A549 (cell line): ENCODE data around the gene RENBP.

ENCODE experiments used
- RAD21 ChIP-seq, 2 experiments: fragments of >200 bp in 1 of 2; sonication (Bioruptor Twin) in 1 of 2; formaldehyde crosslinking in 1 of 2; IDR thresholded peaks in 1 of 2; conservative IDR thresholded peaks in 1 of 2; 2 replicates in 1 of 2; 3 replicates in 1 of 2; pipeline ENCODE4 v1.6.1; 2012 to 2018; ENCODE audit warnings: inconsistent platforms in 1 of 2
- TF ChIP-seq, protein P1 (sequence below): fragments of >200 bp; sonication (Bioruptor Twin); formaldehyde crosslinking; IDR thresholded peaks from 3 replicates; pipeline ENCODE4 v1.5.1; 2016

GRCh38 chrX:153944140-153944799, at the start of gene RENBP:
- TF ChIP-seq, protein P1, sequence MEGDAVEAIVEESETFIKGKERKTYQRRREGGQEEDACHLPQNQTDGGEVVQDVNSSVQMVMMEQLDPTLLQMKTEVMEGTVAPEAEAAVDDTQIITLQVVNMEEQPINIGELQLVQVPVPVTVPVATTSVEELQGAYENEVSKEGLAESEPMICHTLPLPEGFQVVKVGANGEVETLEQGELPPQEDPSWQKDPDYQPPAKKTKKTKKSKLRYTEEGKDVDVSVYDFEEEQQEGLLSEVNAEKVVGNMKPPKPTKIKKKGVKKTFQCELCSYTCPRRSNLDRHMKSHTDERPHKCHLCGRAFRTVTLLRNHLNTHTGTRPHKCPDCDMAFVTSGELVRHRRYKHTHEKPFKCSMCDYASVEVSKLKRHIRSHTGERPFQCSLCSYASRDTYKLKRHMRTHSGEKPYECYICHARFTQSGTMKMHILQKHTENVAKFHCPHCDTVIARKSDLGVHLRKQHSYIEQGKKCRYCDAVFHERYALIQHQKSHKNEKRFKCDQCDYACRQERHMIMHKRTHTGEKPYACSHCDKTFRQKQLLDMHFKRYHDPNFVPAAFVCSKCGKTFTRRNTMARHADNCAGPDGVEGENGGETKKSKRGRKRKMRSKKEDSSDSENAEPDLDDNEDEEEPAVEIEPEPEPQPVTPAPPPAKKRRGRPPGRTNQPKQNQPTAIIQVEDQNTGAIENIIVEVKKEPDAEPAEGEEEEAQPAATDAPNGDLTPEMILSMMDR: no peak
- no peak for TF ChIP-seq RAD21 (conservative IDR thresholded peaks at IDR 0.05 in 1 of 2, IDR thresholded peaks at IDR 0.05 in 1 of 2)
